Hypothalamus (tissue), 51 donors: ENCODE results near the gene FOSL1.

Experiments used
- DNase-seq, 51 donors: peaks; one replicate each; lab custom pipeline; 2025; lab: John Stamatoyannopoulos, UW

FOSL1 gene

GRCh38 chr11:65883786-65884715 lies 16.1 kb downstream of the FOSL1 start:
- peak in 1 of 51 donors; percentile 6 for DNase-seq

GRCh38 chr11:65883058-65883761 lies 17.0 kb downstream of the FOSL1 start:
- no peak for DNase-seq

GRCh38 chr11:65882120-65883057 lies 17.8 kb downstream of the FOSL1 start:
- DNase-seq: no peak

GRCh38 chr11:65880844-65881421 lies 19.3 kb downstream of the FOSL1 start:
- DNase-seq: no peak

GRCh38 chr11:65880027-65880426 lies 20.2 kb downstream of the FOSL1 start:
- DNase-seq: no peak

- DNase-seq: no peak
These were observed 20.6 kb downstream of the FOSL1 start, which contains the start of gene CTSW for GRCh38 chr11:65879617-65880016. CTSW (plus strand) TSS chr11:65879837; CDS start chr11:65879855, 18 bp downstream.

- peak; percentile 24 to 97 (median 86) for DNase-seq
These were observed 26.7 kb downstream of the FOSL1 start for GRCh38 chr11:65873318-65874156.

- DNase-seq: peak in 10 of 51 donors; percentile 13 to 44 (median 26)
These were observed 27.4 kb downstream of the FOSL1 start, which contains the start of gene EFEMP2 for GRCh38 chr11:65872586-65873317. EFEMP2 (minus strand) TSS chr11:65872800; CDS start chr11:65872354, 446 bp downstream.

GRCh38 chr11:65871811-65872548 lies 28.2 kb downstream of the FOSL1 start:
- DNase-seq: peak in 7 of 51 donors; percentile 8 to 41 (median 25)

GRCh38 chr11:65870706-65871681 lies 29.2 kb downstream of the FOSL1 start:
- no peak for DNase-seq

GRCh38 chr11:65870307-65870658 lies 29.9 kb downstream of the FOSL1 start:
- no peak for DNase-seq

GRCh38 chr11:65869643-65870306 lies 30.4 kb downstream of the FOSL1 start:
- DNase-seq: no peak

GRCh38 chr11:65868907-65869306 lies 31.3 kb downstream of the FOSL1 start:
- DNase-seq: no peak

- DNase-seq: peak in 19 of 51 donors; percentile 12 to 54 (median 28)
These were observed 32.0 kb downstream of the FOSL1 start for GRCh38 chr11:65868076-65868667.

GRCh38 chr11:65867284-65868071 lies 32.7 kb downstream of the FOSL1 start:
- peak in 1 of 51 donors; percentile 36 for DNase-seq
